Activated naive CD8-positive, alpha-beta T cell treated with anti-CD3 and anti-CD28 coated beads for 36 hours (primary cell): ENCODE measurements around the gene BCR. TPM values are rescaled to one million over a fixed set of nuclear protein-coding genes. Genes with fewer than 3 reads are reported as not detected.
A peak's percentile ranks its signal among the peaks of the same experiment; 100 is the strongest.
"Not testable (repeated sequence)": the region's sequence is repeated elsewhere in the genome, so short reads cannot be mapped to it uniquely, and the experiment has no call there.

Experiments used
- DNase-seq: peaks from one replicate; pipeline ENCODE4 v3.0.0; 2021
- H3K27ac Mint-ChIP-seq: one replicate; pipeline ENCODE4 v1.8.0; 2022; ENCODE audit warnings: mild to moderate bottlenecking, moderate library complexity, mixed read lengths
- H3K27me3 Mint-ChIP-seq: one replicate; pipeline ENCODE4 v1.8.0; 2022; ENCODE audit warnings: mild to moderate bottlenecking, mixed read lengths
- H3K36me3 Mint-ChIP-seq: one replicate; pipeline ENCODE4 v1.8.0; 2021; ENCODE audit warnings: mild to moderate bottlenecking, mixed read lengths
- H3K4me1 Mint-ChIP-seq: one replicate; pipeline ENCODE4 v1.8.0; 2021; ENCODE audit warnings: mixed read lengths
- H3K4me3 Mint-ChIP-seq: one replicate; pipeline ENCODE4 v1.8.0; 2022; ENCODE audit warnings: mild to moderate bottlenecking, moderate library complexity, mixed read lengths
- H3K9me3 Mint-ChIP-seq: one replicate; pipeline ENCODE4 v1.8.0; 2022; ENCODE audit warnings: mixed read lengths
- total RNA-seq, 2 experiments: library from RNA; stranded (reverse); gene quantifications; one replicate each; pipeline ENCODE4 v1.2.3, GENCODE V29; 2021

The BCR gene
- 10 to 100 TPM; 28.3 to 32.0 TPM for total RNA-seq

DNA sequence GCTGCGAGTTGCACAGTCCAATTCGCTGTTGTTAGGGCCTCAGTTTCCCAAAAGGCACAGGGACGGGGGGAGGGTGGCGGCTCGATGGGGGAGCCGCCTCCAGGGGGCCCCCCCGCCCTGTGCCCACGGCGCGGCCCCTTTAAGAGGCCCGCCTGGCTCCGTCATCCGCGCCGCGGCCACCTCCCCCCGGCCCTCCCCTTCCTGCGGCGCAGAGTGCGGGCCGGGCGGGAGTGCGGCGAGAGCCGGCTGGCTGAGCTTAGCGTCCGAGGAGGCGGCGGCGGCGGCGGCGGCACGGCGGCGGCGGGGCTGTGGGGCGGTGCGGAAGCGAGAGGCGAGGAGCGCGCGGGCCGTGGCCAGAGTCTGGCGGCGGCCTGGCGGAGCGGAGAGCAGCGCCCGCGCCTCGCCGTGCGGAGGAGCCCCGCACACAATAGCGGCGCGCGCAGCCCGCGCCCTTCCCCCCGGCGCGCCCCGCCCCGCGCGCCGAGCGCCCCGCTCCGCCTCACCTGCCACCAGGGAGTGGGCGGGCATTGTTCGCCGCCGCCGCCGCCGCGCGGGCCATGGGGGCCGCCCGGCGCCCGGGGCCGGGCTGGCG is at the start of gene BCR:
BCR (plus strand) TSS at position 209 of the 592 bp plus-strand sequence. CDS start 452 bp downstream, outside the sequence.
- H3K9me3 Mint-ChIP-seq: peaks cover 7% of the 10 kb centered on the region
- H3K36me3 Mint-ChIP-seq: peaks cover 16% of the 10 kb centered on the region
- H3K4me1 Mint-ChIP-seq: peaks cover 45% of the 10 kb centered on the region
- H3K27ac Mint-ChIP-seq: peak within 1 kb of the TSS; percentile 54
- H3K4me3 Mint-ChIP-seq: peak within 1 kb of the TSS; percentile 88
- DNase-seq: peak; percentile 61
- H3K27me3 Mint-ChIP-seq: no peaks in the 10 kb centered on the region

DNA sequence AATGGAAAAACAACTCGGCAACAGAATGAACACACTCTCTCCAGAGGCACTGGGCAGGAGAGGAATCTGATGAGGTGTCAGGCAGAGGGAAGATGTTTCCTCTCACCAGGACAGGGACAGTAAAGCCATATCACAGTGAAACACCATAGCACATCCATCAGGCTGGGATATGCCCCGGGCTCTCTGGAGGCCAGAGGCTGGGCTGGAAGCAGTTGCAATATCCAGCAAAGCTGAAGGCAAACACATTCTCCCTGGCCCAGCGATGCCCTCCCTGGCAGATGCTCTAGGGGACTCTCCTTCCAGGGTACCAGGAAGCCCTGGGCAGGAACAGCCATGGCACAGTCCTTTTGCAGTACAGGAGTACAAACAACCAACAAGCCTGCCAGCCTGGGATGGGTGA is 49.6 kb upstream of the BCR start:
- DNase-seq: no peak
- Mint-ChIP-seq H3K4me1 (no peaks in the 10 kb centered on the region), H3K27ac (no peak overlapping the region)

DNA sequence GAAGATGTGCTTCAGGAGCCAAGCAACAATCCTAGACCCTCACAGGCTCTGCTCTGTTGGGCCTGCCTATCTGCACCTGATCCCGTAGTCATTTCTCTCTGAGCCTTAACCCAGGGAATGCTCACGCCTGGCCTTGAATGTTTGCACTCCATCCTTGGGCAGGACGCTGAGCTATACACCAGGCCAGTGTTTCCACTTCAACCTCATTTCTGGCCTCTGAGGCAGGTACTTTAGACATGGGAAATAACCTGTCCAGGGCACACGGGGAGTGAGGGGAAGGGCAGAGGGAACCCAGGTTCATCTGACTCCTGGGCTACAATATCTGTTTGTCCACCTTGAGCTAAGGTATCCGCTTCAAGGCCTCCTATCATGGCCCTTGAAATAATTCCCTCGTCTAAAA is 48.4 kb upstream of the BCR start:
- no peaks in the 10 kb centered on the region for H3K27me3 Mint-ChIP-seq
- DNase-seq: no peak
- H3K36me3 Mint-ChIP-seq: no peaks in the 10 kb centered on the region
- no peaks in the 10 kb centered on the region for H3K9me3 Mint-ChIP-seq
- no peak overlapping the region for H3K4me3 Mint-ChIP-seq
- no peak overlapping the region for H3K27ac Mint-ChIP-seq
- peaks cover 5% of the 10 kb centered on the region for H3K4me1 Mint-ChIP-seq

More for the DNA sequence above, 49.6 kb upstream of the BCR start:
- H3K4me3 Mint-ChIP-seq: no peak overlapping the region
- H3K36me3 Mint-ChIP-seq: no peaks in the 10 kb centered on the region
- H3K9me3 Mint-ChIP-seq: no peaks in the 10 kb centered on the region
- no peaks in the 10 kb centered on the region for H3K27me3 Mint-ChIP-seq

GRCh38 chr22:23132376-23133091 is 47.8 kb upstream of the BCR start:
- Mint-ChIP-seq H3K4me3 (no peak overlapping the region), H3K4me1 (peaks cover 7% of the 10 kb centered on the region), H3K36me3 (no peaks in the 10 kb centered on the region), H3K27ac (no peak overlapping the region), H3K9me3 (no peaks in the 10 kb centered on the region), H3K27me3 (no peaks in the 10 kb centered on the region)
- no peak for DNase-seq

DNA sequence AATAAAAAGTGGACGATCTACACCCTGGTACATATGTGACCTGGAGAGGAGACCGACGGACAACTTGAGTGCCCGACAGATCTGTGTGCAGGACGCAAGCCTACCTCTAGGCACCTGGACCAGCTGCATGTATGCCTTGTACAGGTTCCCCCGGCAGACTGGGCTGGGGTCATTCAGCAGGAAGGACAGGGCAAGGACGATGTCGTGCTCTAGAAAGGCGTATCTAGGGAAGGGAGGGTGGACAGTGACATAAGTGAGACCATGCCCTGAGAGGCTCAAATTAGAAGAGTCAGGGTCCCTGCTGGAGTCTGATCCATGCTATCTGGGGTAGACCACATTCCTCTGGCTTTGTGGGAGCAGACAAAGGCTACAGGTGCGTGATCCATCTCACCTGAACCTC is 46.4 kb upstream of the BCR start:
- H3K4me3 Mint-ChIP-seq: no peak overlapping the region
- H3K27me3 Mint-ChIP-seq: no peaks in the 10 kb centered on the region
- no peaks in the 10 kb centered on the region for H3K36me3 Mint-ChIP-seq
- no peak overlapping the region for H3K27ac Mint-ChIP-seq
- H3K4me1 Mint-ChIP-seq: peaks cover 18% of the 10 kb centered on the region
- H3K9me3 Mint-ChIP-seq: no peaks in the 10 kb centered on the region
- DNase-seq: no peak

GRCh38 chr22:23136991-23137390 is 43.3 kb upstream of the BCR start:
- Mint-ChIP-seq H3K4me1 (peaks cover 34% of the 10 kb centered on the region), H3K27ac (peak overlapping the region; percentile 94)
- H3K9me3 Mint-ChIP-seq, H3K36me3 Mint-ChIP-seq, H3K27me3 Mint-ChIP-seq, H3K4me3 Mint-ChIP-seq, DNase-seq: not testable (repeated sequence)

DNA sequence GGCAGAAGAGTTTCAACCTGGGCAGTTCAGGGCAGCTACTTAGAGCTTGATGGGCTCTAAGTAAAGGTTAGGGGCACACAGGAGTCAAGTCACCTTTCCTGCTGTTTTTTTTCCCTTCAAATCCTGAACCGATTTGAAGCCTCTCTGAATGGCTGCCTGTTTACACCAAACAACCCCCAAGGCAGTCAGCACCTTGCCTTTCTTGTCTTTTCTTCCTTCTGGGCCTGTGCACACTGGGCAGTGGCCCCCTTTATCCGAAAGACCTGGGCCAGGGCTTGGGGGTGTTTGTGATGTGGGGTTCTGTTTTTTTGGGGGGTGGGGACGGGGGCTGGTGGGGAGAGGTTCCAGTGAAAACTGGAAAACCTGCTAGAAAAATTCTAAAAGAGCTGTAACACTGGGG is 42.8 kb upstream of the BCR start:
- Mint-ChIP-seq H3K27ac (peak overlapping the region; percentile 94), H3K4me1 (peaks cover 38% of the 10 kb centered on the region), H3K27me3 (no peaks in the 10 kb centered on the region), H3K4me3 (no peak overlapping the region), H3K9me3 (no peaks in the 10 kb centered on the region), H3K36me3 (no peaks in the 10 kb centered on the region)
- DNase-seq: no peak

DNA sequence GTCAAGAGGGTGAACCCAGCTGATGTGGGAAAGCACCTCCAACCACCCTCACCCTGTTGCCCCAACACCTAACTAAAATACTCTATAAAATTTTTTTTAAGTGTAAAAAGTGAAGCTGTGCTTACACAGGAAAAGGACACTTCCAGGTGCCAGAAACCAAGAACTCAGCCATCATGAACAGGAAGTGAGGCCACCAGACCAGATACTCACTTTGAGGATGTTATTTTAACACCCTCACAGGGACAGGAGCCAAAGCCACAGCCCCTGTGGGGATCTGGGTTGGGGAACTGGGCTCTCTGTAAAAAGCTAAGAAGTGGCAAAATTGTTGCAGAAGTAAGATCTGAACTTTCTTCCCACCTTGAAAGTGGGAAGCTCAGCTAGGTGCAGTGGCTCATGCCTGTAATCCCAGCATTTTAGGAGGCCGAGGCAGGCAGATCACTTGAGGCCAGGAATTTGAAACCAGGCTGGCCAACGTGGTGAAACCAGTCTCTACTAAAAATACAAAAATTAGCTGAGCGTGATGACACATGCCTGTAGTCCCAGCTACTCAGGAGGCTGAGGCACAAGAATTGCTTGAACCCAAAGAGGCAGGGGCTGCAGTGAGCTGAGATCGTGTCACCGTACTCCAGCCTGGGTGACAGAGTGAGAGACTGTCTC is 42.3 kb upstream of the BCR start:
- H3K27ac Mint-ChIP-seq: peak overlapping the region; percentile 94
- H3K9me3 Mint-ChIP-seq: no peaks in the 10 kb centered on the region
- H3K36me3 Mint-ChIP-seq: no peaks in the 10 kb centered on the region
- H3K27me3 Mint-ChIP-seq: no peaks in the 10 kb centered on the region
- peaks cover 43% of the 10 kb centered on the region for H3K4me1 Mint-ChIP-seq
- DNase-seq: peak; percentile 40
- peak overlapping the region; percentile 51 for H3K4me3 Mint-ChIP-seq

DNA sequence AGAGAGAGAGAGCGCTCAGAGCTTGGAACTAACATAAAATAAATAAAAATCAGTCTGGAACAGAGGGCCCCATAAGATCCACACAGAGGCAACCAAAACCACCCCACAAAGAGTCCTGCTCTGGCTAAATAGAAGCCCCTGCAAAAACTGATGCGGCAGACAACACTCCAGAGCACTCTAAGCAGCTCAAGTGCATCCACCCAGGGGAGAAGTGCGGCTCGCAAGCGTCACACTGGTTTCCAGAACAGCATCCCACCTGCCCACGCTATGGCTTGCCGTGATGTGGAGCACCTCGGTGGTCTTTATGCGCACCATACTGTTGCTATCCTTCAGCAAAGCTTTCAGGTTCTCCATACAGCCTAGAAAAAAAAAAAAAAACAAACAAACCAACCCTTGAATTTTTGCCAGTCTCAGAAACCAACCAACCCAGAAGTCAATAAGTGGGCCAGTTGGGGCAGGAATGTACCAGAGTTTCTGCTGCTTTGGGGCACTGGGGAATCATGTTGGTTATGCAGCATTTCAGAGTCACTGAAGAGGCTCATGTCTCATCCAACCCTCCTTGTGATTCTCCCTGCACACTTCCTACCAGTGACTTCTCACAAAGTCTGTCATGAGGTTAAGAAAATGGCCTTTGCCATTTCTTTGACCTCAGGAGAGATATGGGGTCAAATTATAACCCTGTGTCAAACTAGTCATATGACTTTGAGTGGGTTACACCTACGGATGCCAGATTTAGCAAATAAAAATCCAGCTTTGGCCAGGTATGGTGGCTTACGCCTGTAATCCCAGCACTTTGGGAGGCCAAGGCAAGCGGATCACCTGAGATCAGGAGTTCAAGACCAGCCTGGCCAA is 41.5 kb upstream of the BCR start:
- DNase-seq: no peak
- H3K9me3 Mint-ChIP-seq: no peaks in the 10 kb centered on the region
- H3K4me1 Mint-ChIP-seq: peaks cover 45% of the 10 kb centered on the region
- no peaks in the 10 kb centered on the region for H3K27me3 Mint-ChIP-seq
- peak overlapping the region; percentile 94 for H3K27ac Mint-ChIP-seq
- H3K4me3 Mint-ChIP-seq: no peak overlapping the region
- H3K36me3 Mint-ChIP-seq: no peaks in the 10 kb centered on the region

- DNase-seq: no peak
- H3K27ac Mint-ChIP-seq: no peak overlapping the region
- H3K4me1 Mint-ChIP-seq: peaks cover 54% of the 10 kb centered on the region
- no peaks in the 10 kb centered on the region for H3K36me3 Mint-ChIP-seq
- no peaks in the 10 kb centered on the region for H3K9me3 Mint-ChIP-seq
- no peaks in the 10 kb centered on the region for H3K27me3 Mint-ChIP-seq
- H3K4me3 Mint-ChIP-seq: no peak overlapping the region
Measured at GRCh38 chr22:23140385-23140784, 39.9 kb upstream of the BCR start.

- peak overlapping the region; percentile 84 for H3K27ac Mint-ChIP-seq
- H3K27me3 Mint-ChIP-seq: no peaks in the 10 kb centered on the region
- H3K4me3 Mint-ChIP-seq: peak overlapping the region; percentile 71
- no peaks in the 10 kb centered on the region for H3K9me3 Mint-ChIP-seq
- H3K36me3 Mint-ChIP-seq: no peaks in the 10 kb centered on the region
- no peak for DNase-seq
- H3K4me1 Mint-ChIP-seq: peaks cover 50% of the 10 kb centered on the region
Measured at GRCh38 chr22:23142546-23143105, 37.7 kb upstream of the BCR start.

DNA sequence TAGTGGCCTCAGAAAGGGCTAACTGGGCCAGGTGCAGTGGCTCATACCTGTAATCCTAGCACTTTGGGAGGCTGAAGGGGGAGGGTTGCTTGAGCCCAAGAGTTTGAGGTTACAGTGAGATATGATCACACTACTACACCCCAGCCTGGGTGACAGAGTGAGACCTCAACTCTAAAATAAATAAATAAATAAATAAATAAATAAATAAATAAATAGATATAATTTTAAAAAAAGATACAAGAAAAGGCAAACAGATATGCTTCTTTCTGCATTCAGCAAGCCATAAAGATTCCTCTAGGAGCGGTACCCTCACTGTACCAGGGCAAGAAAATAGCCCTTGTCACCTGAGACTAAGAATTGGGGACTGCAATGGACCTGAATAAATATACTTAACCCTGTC is 37.2 kb upstream of the BCR start:
- H3K4me1 Mint-ChIP-seq: peaks cover 46% of the 10 kb centered on the region
- no peak for DNase-seq
- H3K27me3 Mint-ChIP-seq: no peaks in the 10 kb centered on the region
- no peaks in the 10 kb centered on the region for H3K36me3 Mint-ChIP-seq
- H3K4me3 Mint-ChIP-seq: no peak overlapping the region
- no peak overlapping the region for H3K27ac Mint-ChIP-seq
- H3K9me3 Mint-ChIP-seq: no peaks in the 10 kb centered on the region

DNA sequence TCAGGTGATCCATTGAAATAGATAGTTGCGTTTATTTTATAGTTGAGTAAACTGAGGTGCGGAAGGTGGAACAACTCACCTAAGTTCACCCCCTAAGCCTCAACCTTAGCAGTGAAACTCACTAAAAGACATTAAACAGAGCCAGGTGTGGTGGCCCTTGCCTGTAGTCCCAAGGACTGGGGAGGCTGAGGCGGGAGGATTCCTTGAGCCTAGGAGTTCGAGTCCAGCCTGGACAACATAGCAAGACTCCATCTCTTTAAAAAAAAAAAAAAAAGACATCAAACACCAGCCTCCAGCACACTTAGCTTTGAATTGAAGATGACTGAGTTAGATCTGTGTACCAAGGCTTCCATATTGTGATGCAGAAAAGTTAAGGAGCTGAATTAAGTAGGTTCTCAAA is 35.9 kb upstream of the BCR start:
- no peaks in the 10 kb centered on the region for H3K9me3 Mint-ChIP-seq
- no peaks in the 10 kb centered on the region for H3K36me3 Mint-ChIP-seq
- DNase-seq: no peak
- no peak overlapping the region for H3K27ac Mint-ChIP-seq
- H3K4me1 Mint-ChIP-seq: peaks cover 37% of the 10 kb centered on the region
- no peak overlapping the region for H3K4me3 Mint-ChIP-seq
- no peaks in the 10 kb centered on the region for H3K27me3 Mint-ChIP-seq

- no peaks in the 10 kb centered on the region for H3K36me3 Mint-ChIP-seq
- peak within 1 kb of the TSS; percentile 58 for H3K27ac Mint-ChIP-seq
- peak; percentile 89 for DNase-seq
- H3K9me3 Mint-ChIP-seq: no peaks in the 10 kb centered on the region
- peaks cover 35% of the 10 kb centered on the region for H3K4me1 Mint-ChIP-seq
- no peaks in the 10 kb centered on the region for H3K27me3 Mint-ChIP-seq
- H3K4me3 Mint-ChIP-seq: peak within 1 kb of the TSS; percentile 66
Measured at GRCh38 chr22:23144932-23145877, 35.1 kb upstream of the BCR start, which contains the start of gene RAB36. RAB36 (plus strand) TSS chr22:23145477; CDS start chr22:23146617, 1,140 bp downstream.
